BLaER1 (cell line): ENCODE data around the gene ACAA1.

ENCODE experiments used
- H3K27ac ChIP-seq: shearing (Covaris generic); formaldehyde crosslinking; 2 replicates; pipeline ENCODE4 v1.8.1; 2022
- H3K27me3 ChIP-seq: shearing (Covaris generic); formaldehyde crosslinking; 2 replicates; pipeline ENCODE4 v1.8.1; 2022
- H3K36me3 ChIP-seq: shearing (Covaris generic); formaldehyde crosslinking; 2 replicates; pipeline ENCODE4 v1.8.1; 2022
- H3K4me1 ChIP-seq: shearing (Covaris generic); formaldehyde crosslinking; 2 replicates; pipeline ENCODE4 v1.8.1; 2022
- H3K4me2 ChIP-seq: shearing (Covaris generic); formaldehyde crosslinking; 2 replicates; pipeline ENCODE4 v1.8.1; 2022
- H3K4me3 ChIP-seq: shearing (Covaris generic); formaldehyde crosslinking; 2 replicates; pipeline ENCODE4 v1.8.1; 2022
- H3K9ac ChIP-seq: shearing (Covaris generic); formaldehyde crosslinking; 2 replicates; pipeline ENCODE4 v1.8.1; 2022
- H3K9me3 ChIP-seq: shearing (Covaris generic); formaldehyde crosslinking; 2 replicates; pipeline ENCODE4 v1.8.1; 2022
- H4K20me1 ChIP-seq: shearing (Covaris generic); formaldehyde crosslinking; 2 replicates; pipeline ENCODE4 v1.8.1; 2022
- Cebpa-rat ChIP-seq: shearing (Covaris generic); IDR thresholded peaks from 2 replicates; pipeline ENCODE4 v1.8.1; 2022

Gene ACAA1

DNA sequence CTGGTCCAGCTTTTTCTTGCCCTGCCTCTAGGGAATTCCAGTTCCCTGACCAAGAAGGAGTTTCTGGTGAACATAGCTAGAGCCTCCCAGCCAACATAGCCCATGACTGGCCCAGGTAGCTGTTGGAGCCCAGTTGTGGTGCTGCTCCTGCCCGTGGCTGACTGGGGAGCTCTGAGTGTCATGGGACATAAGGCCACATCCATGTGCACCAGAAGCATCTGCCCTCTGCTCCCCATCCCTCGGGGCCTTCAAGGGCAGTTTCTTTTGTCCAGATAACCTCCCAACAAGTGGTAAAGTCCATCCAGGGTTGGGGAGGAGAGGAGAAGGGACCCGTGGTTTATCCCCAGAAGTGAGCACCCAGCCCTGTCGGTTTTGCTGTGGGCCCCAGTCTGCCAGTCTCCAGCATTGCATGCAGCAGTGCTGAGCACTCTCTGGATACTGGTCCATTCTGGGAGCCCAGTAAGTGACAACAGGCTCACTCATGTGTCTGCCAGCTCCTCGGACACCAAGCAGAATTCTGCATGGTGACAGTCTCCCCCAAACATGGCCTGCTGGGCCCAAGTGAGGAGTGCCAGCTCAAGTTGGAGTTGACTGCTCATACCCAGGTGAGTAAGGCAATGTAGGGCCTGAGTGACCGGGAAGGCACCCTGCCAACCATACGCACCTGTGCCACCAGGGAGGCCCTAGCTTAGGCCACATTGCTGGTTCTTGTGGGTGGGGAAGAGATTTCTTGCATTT is 28.8 kb downstream of the ACAA1 start:
- no peak overlapping the region for H3K9ac ChIP-seq
- H3K4me2 ChIP-seq = no peak overlapping the region
- H3K27ac ChIP-seq = no peak overlapping the region
- H3K9me3 ChIP-seq = peaks cover 13% of the 10 kb centered on the region
- no peak for TF ChIP-seq Cebpa-rat
- no peaks in the 10 kb centered on the region for H3K27me3 ChIP-seq
- no peaks in the 10 kb centered on the region for H4K20me1 ChIP-seq
- H3K36me3 ChIP-seq = no peaks in the 10 kb centered on the region
- peaks cover 16% of the 10 kb centered on the region for H3K4me1 ChIP-seq
- no peak overlapping the region for H3K4me3 ChIP-seq

DNA sequence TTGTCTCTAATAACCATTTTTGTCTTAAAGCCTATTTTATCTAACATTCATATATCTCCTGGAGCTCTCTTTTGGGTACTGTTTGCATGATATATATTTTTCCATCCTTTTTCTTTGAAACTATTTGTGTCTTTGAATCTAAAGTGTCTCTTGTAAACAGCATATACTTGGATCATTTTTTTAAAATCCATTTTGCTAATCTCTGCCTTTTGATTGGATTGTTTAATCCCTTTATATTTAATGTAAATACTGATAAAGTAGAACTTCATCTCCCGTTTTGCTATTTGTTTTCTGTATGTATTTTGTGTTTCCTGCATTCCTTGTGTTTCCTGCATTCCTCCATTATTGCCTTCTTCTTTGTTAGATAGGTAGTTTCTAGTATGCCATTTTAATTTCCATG is 31.4 kb downstream of the ACAA1 start:
- Histone ChIP-seq H3K27ac (no peak overlapping the region), H3K9me3 (peaks cover 13% of the 10 kb centered on the region), H3K36me3 (no peaks in the 10 kb centered on the region), H3K4me3 (no peak overlapping the region), H3K4me2 (no peak overlapping the region), H4K20me1 (no peaks in the 10 kb centered on the region), H3K9ac (no peak overlapping the region), H3K27me3 (no peaks in the 10 kb centered on the region), H3K4me1 (peaks cover 7% of the 10 kb centered on the region)
- TF ChIP-seq Cebpa-rat = no peak

DNA sequence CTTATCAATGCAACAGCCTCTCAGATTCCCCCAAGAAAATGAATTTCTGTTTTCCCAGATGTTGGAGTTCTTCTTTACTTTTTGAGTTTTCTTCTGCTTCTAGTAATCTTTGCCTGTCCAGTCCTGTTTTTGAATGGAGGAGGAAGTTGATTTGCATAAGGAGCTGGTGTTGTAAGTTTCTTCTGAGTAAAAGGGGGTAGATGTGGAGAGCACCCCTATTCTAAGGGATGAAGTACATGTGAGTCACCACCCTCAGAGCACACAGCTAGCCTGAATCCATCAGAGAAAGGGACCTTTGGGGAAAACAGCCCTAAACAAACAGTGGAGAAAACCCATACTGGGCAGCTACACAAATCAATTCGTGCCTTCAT is 34.5 kb downstream of the ACAA1 start:
- Histone ChIP-seq H3K4me1 (no peaks in the 10 kb centered on the region), H3K9me3 (peaks cover 13% of the 10 kb centered on the region), H3K4me2 (no peak overlapping the region), H3K36me3 (no peaks in the 10 kb centered on the region), H3K9ac (no peak overlapping the region), H3K27me3 (no peaks in the 10 kb centered on the region), H4K20me1 (no peaks in the 10 kb centered on the region), H3K4me3 (no peak overlapping the region), H3K27ac (no peak overlapping the region)
- TF ChIP-seq Cebpa-rat = no peak

DNA sequence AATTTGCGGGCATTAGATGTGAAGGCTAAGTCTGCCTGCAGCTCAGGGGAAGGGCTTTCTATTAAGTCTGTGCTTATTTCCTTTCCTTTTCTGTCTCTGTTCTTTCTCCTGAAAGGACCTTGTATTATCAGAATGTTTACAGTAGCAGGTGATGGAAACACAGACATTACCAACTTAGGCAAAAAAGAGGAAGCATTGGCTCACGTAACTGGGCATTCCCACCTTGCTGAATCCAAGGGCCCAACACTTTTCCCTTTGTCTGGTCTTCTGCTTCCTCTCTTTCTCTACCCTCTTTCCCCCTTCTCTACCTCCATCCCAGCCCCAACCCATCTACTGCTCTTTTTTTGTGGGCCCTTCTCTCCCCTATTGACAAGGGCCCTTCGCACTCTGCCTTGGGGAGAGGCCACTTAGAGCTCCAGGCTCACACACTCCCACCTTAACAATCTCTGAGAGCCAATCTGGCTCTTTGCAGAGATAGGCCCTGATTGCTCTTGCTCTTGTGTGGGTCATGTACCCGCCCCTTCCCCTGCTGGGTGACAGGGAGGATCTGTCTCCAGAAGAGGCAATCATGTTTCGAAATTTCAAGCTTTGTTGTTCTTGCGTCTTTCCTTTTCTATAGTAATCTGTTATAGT is 35.0 kb downstream of the ACAA1 start:
- H3K36me3 ChIP-seq = no peaks in the 10 kb centered on the region
- H3K27ac ChIP-seq = no peak overlapping the region
- no peak overlapping the region for H3K9ac ChIP-seq
- H3K27me3 ChIP-seq = no peaks in the 10 kb centered on the region
- H4K20me1 ChIP-seq = no peaks in the 10 kb centered on the region
- no peaks in the 10 kb centered on the region for H3K4me1 ChIP-seq
- no peak overlapping the region for H3K4me2 ChIP-seq
- no peak for TF ChIP-seq Cebpa-rat
- H3K9me3 ChIP-seq = peaks cover 13% of the 10 kb centered on the region
- no peak overlapping the region for H3K4me3 ChIP-seq

DNA sequence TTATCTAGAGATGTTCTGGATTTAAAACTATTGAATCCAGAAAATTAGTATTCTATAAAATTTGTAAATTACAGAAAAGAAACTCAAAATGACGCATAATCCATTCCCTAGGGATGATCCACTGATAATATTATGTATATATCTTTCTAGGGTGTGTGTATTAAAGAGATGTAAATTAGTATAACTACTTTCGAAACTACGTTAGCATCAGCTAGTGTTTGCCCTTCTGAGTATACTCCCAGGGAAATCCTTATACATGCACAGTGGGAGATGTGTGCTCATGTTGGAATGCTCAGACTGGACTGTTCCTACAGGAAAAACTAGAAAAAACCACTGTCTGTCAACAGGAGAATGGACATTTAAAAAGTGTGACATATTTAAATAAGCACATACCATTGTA is 36.4 kb downstream of the ACAA1 start:
- H3K36me3 ChIP-seq = no peaks in the 10 kb centered on the region
- H3K9me3 ChIP-seq = peaks cover 9% of the 10 kb centered on the region
- no peaks in the 10 kb centered on the region for H4K20me1 ChIP-seq
- H3K4me2 ChIP-seq = no peak overlapping the region
- H3K27ac ChIP-seq = no peak overlapping the region
- H3K27me3 ChIP-seq = no peaks in the 10 kb centered on the region
- H3K9ac ChIP-seq = no peak overlapping the region
- H3K4me3 ChIP-seq = no peak overlapping the region
- no peaks in the 10 kb centered on the region for H3K4me1 ChIP-seq
- no peak for TF ChIP-seq Cebpa-rat

DNA sequence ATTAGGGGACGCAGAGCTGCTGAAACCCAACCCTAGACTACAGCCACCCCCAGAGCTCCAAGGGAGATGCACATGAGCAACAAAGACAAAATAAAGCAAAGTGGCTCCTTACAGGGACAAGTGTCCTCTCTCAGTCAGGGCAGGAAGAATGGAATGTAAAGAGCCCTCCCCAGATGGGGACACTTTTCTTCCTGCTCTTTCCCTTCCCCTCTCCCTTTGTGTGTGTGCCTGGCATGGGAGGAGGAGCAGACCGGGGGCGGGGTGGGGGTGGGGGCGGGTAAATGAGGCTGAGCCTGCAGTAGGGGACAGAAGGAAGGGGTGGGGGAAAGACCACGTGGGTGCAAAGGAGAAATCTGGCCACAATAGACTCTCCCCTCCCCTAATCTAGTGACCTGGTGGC is 37.4 kb downstream of the ACAA1 start:
- Histone ChIP-seq H3K27me3 (no peaks in the 10 kb centered on the region), H3K4me1 (peaks cover 3% of the 10 kb centered on the region), H3K4me2 (no peak overlapping the region), H3K9ac (no peak overlapping the region), H3K4me3 (no peak overlapping the region), H3K36me3 (no peaks in the 10 kb centered on the region), H3K9me3 (peaks cover 5% of the 10 kb centered on the region), H4K20me1 (no peaks in the 10 kb centered on the region), H3K27ac (no peak overlapping the region)
- TF ChIP-seq Cebpa-rat = no peak

DNA sequence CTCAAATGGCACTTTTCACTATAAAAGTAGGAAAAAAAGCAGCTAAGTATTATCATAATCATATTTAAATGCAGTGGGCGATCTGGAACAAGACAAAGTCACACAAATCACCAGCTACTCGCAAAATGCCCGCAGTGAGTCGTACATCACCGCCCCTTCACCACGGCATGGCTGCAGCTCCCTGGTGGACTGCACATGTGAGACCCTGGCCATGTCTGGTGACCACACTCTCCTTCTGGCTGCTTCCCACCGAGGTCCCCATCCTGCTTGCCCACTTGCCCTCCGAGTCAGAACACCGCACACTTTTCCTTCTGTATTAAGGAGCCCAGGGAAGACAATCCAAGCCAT is 38.6 kb downstream of the ACAA1 start:
- Histone ChIP-seq H3K4me3 (no peak overlapping the region), H3K4me1 (peaks cover 12% of the 10 kb centered on the region), H3K27me3 (no peaks in the 10 kb centered on the region), H4K20me1 (no peaks in the 10 kb centered on the region), H3K4me2 (no peak overlapping the region), H3K27ac (no peak overlapping the region), H3K9me3 (no peaks in the 10 kb centered on the region), H3K36me3 (no peaks in the 10 kb centered on the region), H3K9ac (no peak overlapping the region)
- TF ChIP-seq Cebpa-rat = no peak

DNA sequence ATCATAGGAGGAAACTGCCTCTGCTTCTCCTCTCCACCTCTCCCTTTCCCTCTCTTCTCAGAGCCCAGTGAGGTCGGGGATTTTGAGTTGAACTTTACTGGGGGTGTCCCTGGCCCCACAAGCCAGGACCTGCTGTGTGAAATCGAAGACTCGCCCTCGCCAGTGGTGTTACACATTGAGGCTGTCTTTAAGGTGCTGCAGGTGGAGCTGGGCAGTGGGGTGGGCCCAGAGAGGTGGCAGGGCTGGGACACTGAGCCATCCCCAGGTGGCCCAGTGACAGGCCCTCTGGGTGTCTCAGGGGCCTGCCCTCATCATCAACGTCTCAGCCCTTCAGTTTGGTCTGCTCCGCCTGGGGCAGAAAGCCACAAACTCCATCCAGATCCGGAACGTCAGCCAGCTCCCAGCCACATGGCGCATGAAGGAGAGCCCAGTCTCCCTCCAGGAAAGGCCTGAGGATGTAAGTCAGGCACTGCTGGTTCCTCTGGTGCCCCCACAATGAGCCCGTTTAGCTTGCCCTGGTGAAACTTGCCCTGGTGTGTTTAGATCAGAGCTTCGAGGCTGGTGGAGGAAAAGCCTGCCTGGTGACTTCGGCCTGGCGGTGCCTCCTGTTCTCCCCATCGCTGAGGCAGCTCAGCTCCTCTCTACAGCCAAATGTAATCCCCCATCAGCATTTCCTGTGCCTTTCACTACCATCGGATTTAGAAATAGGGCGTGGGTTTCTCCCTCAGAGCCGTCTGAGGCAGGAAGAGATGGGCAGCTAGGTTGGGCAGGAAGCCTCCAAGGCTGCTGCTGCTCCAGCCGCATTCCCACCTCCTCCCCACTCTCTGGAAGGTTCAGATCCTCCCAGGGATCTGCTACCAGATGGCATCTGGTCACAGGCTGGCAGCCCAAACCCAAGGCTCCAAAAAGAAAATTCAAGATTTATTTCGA is 39.2 kb downstream of the ACAA1 start:
- Histone ChIP-seq H3K27me3 (no peaks in the 10 kb centered on the region), H3K27ac (no peak overlapping the region), H3K4me3 (no peak overlapping the region), H3K9me3 (no peaks in the 10 kb centered on the region), H3K36me3 (no peaks in the 10 kb centered on the region), H3K4me2 (no peak overlapping the region), H4K20me1 (no peaks in the 10 kb centered on the region), H3K9ac (no peak overlapping the region), H3K4me1 (peaks cover 12% of the 10 kb centered on the region)
- TF ChIP-seq Cebpa-rat = no peak

DNA sequence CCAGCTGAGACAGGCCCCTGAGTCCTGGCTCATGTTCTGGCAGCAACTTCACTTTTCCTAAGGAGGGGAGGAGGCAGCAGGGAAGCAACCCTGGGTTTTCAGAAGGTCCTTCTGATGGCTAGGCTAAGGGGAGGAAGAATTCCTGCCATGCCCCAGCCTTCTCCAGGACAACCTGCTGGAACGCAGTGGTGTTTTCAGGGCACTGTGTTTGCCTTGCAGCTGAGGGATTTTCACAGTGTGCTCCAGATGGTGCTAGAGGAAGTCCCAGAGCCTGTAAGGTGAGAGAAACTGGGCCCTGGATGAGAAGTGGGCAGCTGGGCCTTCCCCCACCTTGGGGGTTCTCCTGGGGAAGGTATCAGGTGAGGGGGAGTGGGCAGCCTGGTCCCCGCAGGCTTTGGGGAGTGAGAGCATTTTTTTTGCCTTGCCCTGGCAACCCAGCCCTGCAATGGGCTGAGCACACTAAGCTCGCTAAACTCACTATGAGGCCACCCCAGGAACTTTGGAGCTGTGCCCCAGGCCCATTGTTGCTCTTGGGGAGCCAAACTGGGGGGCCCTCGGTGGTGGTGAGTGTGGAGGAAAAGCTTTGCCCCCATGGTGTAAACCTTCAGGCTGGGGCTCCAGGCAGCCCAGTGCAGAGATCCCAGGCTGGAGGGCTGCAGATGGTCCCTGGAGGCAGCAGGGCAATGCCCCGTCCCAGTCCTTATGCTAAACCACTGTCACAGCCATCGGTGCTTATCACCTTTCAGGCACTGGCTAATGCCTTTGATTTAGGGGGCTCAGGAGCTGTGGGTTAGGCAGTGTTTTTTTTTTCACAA is 41.1 kb downstream of the ACAA1 start:
- H3K27ac ChIP-seq = no peak overlapping the region
- H3K27me3 ChIP-seq = no peaks in the 10 kb centered on the region
- peaks cover 12% of the 10 kb centered on the region for H3K4me1 ChIP-seq
- H4K20me1 ChIP-seq = no peaks in the 10 kb centered on the region
- no peak overlapping the region for H3K4me2 ChIP-seq
- no peaks in the 10 kb centered on the region for H3K36me3 ChIP-seq
- H3K4me3 ChIP-seq = no peak overlapping the region
- no peak overlapping the region for H3K9ac ChIP-seq
- no peaks in the 10 kb centered on the region for H3K9me3 ChIP-seq
- TF ChIP-seq Cebpa-rat = no peak
